ENCODE data around the gene CFAP70.

The CFAP70 gene

GRCh38 chr10:73210395-73211105 is 148.1 kb downstream of the CFAP70 start:
- no peak for DNase-seq

DNA sequence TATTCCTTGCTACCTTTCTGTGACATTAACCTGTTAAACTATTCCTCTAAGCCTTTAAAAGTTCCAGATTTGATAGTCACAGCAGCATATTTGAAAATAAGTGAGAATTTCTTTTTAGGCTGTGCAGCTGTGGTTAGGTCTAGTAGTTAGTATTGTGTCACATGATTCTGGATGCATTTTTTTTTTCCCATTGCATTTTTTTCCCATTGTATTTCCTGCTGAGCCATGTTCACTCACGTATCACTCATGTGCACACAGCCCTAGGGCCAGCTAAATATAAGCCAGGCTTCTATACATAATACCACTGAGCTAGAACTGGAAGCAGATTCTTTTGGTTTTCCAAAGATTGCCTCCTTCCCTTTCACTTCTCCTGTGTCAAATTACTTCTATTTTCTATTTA is 149.0 kb downstream of the CFAP70 start:
- DNase-seq: no peak

DNA sequence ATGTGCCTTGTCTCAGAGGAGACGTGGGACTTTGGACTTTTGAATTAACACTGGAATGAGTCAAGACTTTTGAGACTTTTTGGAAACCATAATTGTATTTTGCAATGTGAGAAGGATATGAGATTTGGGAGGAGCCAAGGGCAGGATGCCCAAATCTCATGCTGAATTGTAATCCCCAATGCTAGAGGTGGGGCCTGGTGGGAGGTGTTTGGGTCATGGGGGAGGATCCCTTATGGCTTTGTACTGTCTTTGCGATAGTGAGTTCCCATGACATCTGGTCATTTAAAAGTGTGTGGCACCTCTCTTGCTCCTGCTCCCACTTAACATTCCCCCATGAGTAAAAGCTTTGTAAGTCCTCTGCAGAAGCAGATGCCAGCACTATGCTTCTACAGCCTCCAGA is 150.8 kb downstream of the CFAP70 start:
- no peak for DNase-seq

GRCh38 chr10:73206385-73206784 is 152.3 kb downstream of the CFAP70 start:
- DNase-seq: no peak

DNA sequence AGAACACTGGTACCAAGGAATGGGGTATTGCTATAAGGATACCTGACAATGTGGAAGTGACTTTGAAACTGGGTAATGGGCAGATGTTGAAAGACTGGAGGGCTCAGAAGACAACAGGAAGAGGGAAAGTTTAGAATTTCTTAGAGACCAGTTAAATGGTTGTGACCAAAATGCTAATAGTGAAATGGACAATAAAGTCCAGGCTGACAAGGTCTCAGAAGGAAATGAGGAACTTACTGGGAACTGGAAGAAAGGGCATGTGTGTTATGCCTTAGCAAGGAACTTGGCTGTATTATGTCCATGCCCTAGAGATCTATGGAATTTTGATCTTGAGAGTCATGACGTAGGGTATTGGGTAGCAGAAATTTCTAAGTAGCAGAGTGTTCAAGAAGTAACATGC is 152.8 kb downstream of the CFAP70 start:
- DNase-seq: no peak

GRCh38 chr10:73205081-73205480 is 153.6 kb downstream of the CFAP70 start:
- DNase-seq: no peak

All from effector CD8-positive, alpha-beta T cell (primary cell).